ENCODE data around the gene A4GALT. TPM values are rescaled to one million over a fixed set of nuclear protein-coding genes. Genes with fewer than 3 reads are reported as not detected.

Gene A4GALT
- total RNA-seq, 4 donors from 2014 or later = 5.8 to 13.3 (median 8.6) TPM

DNA sequence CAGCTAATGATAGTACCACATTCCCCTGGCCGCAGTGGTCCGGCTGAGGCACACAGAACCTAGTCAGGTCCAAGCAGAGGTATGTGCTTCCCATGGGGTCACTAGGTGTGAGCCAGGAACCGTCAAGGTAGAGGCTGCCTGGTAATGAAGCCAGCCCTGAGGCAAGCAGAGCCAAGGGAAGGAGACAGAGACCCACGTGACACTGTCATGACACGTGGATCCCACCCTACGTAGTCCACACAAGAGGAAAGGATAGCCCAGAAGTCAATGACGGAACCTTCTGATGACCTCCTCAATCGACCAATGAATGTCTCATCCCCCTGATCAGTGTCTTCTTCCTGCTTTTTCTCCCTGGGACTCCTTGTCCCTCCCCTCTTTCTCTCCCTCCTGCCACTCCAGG lies 19.0 kb downstream of the A4GALT start:
- no peak for ATAC-seq
- Histone ChIP-seq H3K4me3 (no peak overlapping the region), H3K27ac (peak overlapping the region in 3 of 4 donors; percentile 35 to 93 (median 90)), H3K27me3 (no peaks in the 10 kb centered on the region), H3K36me3 (no peaks in the 10 kb centered on the region), H3K9me3 (no peaks in the 10 kb centered on the region), H3K4me1 (peaks cover 35 to 37% of the 10 kb centered on the region in 2 donors)
- intact Hi-C loops (cut with DNase I; ENCODE audit: low total_unique reads) = no loop called here
- no peak for TF ChIP-seq POLR2A (IDR thresholded peaks at IDR 0.05)
- TF ChIP-seq, protein P1, sequence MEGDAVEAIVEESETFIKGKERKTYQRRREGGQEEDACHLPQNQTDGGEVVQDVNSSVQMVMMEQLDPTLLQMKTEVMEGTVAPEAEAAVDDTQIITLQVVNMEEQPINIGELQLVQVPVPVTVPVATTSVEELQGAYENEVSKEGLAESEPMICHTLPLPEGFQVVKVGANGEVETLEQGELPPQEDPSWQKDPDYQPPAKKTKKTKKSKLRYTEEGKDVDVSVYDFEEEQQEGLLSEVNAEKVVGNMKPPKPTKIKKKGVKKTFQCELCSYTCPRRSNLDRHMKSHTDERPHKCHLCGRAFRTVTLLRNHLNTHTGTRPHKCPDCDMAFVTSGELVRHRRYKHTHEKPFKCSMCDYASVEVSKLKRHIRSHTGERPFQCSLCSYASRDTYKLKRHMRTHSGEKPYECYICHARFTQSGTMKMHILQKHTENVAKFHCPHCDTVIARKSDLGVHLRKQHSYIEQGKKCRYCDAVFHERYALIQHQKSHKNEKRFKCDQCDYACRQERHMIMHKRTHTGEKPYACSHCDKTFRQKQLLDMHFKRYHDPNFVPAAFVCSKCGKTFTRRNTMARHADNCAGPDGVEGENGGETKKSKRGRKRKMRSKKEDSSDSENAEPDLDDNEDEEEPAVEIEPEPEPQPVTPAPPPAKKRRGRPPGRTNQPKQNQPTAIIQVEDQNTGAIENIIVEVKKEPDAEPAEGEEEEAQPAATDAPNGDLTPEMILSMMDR (IDR thresholded peaks at IDR 0.05 in 4 of 5, conservative IDR thresholded peaks at IDR 0.05 in 1 of 5) = no peak
- DNase-seq = no peak
- in situ Hi-C loops (cut with MboI; ENCODE audit: low sequenced_read_pairs in 4 of 4) = no loop called here

DNA sequence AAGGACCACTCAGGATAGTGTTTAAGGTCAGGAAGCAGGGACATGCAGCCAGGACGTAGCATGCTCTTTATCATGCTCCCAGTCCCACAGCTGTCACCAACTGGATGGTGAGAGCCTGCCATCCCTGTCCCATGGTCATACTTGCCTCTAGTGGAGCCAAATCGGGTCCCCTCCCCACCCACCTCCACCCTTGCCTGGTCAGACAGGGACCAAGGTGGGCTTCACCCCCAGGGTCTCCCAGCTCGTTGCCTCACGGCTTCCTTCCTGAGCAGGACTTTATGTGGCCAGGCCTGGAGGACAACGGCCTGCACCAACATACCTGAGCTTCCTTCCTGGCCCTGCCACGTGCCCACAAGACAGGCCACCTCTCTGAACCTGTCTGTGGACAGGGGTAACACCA lies 19.8 kb downstream of the A4GALT start:
- TF ChIP-seq POLR2A (IDR thresholded peaks at IDR 0.05) = no peak
- TF ChIP-seq, protein P1 (IDR thresholded peaks at IDR 0.05 in 4 of 5, conservative IDR thresholded peaks at IDR 0.05 in 1 of 5) = no peak
- Histone ChIP-seq H3K36me3 (no peaks in the 10 kb centered on the region), H3K9me3 (no peaks in the 10 kb centered on the region), H3K27ac (peak overlapping the region; percentile 87 to 98 (median 92)), H3K4me1 (peaks cover 43% of the 10 kb centered on the region in 2 donors), H3K4me3 (no peak overlapping the region), H3K27me3 (no peaks in the 10 kb centered on the region)
- intact Hi-C loops (cut with DNase I; ENCODE audit: low total_unique reads) = no loop called here
- DNase-seq (no peak), ATAC-seq (no peak)
- in situ Hi-C loops (cut with MboI; ENCODE audit: low sequenced_read_pairs in 4 of 4) = no loop called here

DNA sequence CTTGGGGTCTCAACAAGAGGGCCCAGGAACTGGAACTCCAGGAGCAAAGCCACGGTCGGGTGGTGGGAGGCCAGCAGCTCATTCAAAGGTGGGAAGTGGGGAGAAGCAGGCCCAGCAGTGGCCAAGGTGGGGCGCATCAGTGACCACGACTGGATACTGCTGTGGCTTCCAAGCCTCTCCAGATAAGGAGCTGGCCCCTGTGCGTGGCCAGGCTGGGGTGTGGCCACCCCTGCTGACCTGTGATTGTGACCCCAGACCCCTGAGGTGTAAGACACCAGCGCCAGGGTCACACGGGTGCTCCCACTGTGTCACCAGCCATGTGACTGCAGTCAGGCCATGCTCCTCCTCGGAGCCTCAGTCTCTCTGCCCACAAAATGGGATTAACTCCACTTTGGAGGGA lies 20.3 kb downstream of the A4GALT start:
- Histone ChIP-seq H3K27ac (peak overlapping the region; percentile 87 to 98 (median 92)), H3K4me3 (no peak overlapping the region), H3K27me3 (no peaks in the 10 kb centered on the region), H3K36me3 (no peaks in the 10 kb centered on the region), H3K9me3 (no peaks in the 10 kb centered on the region), H3K4me1 (peaks cover 48% of the 10 kb centered on the region in 2 donors)
- no peak for TF ChIP-seq POLR2A (IDR thresholded peaks at IDR 0.05)
- TF ChIP-seq, protein P1 (IDR thresholded peaks at IDR 0.05 in 4 of 5, conservative IDR thresholded peaks at IDR 0.05 in 1 of 5) = no peak
- DNase-seq (no peak), ATAC-seq (no peak)
- intact Hi-C loops (cut with DNase I; ENCODE audit: low total_unique reads) = no loop called here
- in situ Hi-C loops (cut with MboI; ENCODE audit: low sequenced_read_pairs in 4 of 4) = no loop called here

DNA sequence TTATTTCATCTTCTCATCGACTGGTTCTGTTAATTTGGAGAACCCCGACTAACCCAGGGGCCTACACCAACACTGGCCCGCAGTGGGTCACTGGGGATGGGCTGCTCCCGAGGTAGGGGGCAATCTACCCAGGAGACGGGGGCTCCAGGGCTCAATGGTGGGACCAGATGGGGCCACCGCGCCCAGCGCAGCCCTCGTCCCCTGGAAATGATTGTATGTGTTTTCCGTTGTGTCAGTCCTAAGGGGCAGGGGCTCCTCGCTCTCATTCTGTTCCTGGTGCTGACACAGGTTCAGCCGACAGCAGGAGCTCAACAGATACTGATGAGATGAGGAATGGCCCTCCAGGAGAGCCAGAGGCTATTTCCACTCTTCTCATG lies 20.7 kb downstream of the A4GALT start:
- no peaks in the 10 kb centered on the region for H3K27me3 ChIP-seq
- TF ChIP-seq, protein P1 (IDR thresholded peaks at IDR 0.05 in 4 of 5, conservative IDR thresholded peaks at IDR 0.05 in 1 of 5) = no peak

More for the DNA sequence above, 20.7 kb downstream of the A4GALT start:
- peak overlapping the region; percentile 87 to 98 (median 92) for H3K27ac ChIP-seq
- intact Hi-C loops (cut with DNase I; ENCODE audit: low total_unique reads) (loop anchor here (2.0 kb wide), 1 partner anchor 85 kb away; the partner anchor contains the start of gene POLDIP3), in situ Hi-C loops (cut with MboI; ENCODE audit: low sequenced_read_pairs in 4 of 4) (no loop called here)
- no peaks in the 10 kb centered on the region for H3K9me3 ChIP-seq
- peaks cover 52% of the 10 kb centered on the region in 2 donors for H3K4me1 ChIP-seq
- no peak overlapping the region for H3K4me3 ChIP-seq
- ATAC-seq (no peak), DNase-seq (no peak)
- no peaks in the 10 kb centered on the region for H3K36me3 ChIP-seq

Measured in gastrocnemius medialis (tissue), 4 donors.